GM21360 (cell line): Measurements from ENCODE around the gene TEAD1.

Experiments
- ATAC-seq: cut with Tn5 transposase; IDR thresholded peaks from one replicate; pipeline ENCODE4 v1.9.1; 2021; ENCODE audit warnings: mild to moderate bottlenecking, moderate library complexity; ENCODE audit not compliant: unreplicated experiment

TEAD1 gene

DNA sequence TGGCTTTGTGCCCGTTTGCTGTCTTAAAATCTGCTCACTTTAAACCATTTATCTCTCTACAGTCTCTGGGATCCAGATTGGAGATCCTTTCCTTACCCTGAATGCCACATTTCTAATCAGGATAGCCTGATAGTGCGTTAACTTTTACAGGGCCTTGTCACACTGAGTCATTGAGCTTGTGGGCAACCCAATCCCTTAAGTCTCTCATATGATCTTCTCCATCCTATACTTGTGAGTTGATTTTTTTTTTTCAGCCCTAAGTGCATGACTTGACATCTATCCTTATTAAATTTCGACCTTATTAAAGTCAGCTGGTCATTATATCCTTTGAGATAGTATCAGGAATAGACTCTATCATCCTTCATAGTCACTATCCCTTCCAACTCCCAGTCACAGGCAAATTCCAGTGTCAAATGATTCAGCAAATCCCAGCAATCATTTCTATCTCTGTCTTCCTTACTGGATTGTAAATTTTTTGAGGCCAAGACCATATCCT is 57.7 kb downstream of the TEAD1 start:
- ATAC-seq = no peak

DNA sequence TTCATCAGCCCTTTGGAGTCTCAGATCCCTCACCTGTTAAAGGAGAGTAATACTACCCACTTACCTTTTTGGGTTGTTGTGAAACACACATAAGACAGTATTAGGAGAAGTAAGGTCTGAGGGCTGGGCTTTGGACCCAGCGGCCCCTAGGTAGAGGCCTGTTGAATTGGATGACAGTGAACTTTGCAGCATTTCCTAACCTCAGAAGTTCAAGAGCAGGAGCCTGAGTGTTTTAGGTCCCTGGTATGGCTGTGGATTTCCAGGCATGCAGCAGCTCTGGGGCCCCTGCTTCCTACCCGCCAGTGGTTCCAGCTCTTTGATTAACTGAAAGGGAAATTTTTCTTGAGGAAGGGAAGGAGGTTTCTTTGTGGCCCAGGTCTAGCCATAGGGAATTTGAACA is 58.9 kb downstream of the TEAD1 start:
- ATAC-seq = no peak

DNA sequence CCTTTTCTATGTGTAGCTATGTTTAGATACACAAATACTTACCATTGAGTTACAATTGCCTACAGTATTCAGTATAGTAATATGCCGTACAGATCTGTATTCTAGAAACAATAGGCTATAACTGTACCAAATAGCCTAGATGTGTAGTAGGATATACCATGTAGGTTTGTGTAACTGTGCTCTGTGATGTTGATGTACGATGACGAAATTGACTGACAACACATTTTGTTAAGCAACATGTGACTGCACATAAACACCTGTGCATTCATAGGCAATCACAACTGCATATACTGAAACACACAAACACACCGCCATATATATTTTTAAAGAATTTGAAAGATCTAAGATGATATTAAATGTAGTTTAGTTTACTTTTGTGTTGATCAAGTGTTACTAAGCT is 60.4 kb downstream of the TEAD1 start:
- ATAC-seq = no peak

DNA sequence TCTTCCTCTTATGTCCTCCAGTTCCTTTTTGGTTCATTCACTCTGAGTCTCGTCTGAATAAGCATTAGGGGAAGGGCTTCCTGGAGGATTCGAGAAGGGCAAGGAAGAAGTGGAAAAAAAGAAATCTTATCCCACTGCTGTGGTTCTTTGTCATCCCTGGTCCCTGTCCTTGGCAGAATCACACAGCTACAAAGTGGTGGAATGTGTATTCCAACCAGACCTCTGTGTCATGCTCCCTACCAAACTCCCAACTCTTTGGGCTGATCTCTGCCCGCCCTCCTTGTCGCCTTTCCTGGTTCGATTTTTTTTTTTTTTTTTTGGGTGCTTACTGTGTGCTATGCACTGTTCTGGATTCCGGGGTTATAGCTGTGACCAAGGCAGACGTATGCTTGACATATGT is 61.0 kb downstream of the TEAD1 start:
- no peak for ATAC-seq

DNA sequence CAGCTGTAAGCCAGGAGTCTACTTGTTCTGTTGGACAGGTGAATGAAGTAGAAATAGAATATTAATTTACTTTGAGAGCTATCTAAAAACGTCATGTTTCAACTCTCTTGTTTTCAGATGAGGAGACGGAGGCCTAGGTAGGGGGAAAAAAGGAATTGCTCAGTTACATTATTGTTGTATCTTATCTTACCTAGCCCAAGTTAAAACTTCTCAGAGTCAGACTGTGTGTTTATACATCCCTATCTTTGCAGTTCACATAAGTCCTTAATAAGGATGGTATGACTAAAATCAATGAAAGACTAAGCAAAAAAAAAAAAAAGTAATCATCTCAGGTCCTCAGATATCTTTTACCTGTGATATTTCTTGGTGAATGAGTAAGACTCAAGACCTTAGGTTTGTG is 62.8 kb downstream of the TEAD1 start:
- no peak for ATAC-seq

DNA sequence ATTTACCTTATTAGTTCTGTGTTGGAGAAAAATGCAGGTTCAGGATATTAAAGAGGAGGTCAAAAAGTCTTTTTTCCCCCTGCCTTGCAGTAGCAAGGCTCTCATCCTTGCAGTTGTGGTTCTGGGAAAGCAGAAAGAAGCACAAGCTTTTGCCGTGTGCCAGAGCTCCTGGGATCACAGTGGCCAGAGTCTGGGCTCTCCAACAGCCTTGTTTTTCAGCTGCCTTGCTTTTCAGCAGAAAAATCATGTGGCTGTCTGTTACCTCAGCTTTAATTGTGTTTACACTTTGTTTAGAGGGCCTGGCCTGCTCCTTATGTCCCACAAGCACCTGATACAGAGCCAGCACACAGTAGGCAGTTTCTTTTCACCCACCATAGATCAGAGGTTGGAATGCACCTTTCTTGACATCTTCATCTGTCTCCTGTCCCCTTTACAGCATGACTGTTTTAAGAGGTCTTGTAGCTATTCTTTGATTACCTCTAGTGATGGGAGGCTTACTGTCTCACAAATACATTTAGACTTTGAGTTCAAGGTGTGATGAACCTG is 67.5 kb downstream of the TEAD1 start:
- ATAC-seq = no peak

DNA sequence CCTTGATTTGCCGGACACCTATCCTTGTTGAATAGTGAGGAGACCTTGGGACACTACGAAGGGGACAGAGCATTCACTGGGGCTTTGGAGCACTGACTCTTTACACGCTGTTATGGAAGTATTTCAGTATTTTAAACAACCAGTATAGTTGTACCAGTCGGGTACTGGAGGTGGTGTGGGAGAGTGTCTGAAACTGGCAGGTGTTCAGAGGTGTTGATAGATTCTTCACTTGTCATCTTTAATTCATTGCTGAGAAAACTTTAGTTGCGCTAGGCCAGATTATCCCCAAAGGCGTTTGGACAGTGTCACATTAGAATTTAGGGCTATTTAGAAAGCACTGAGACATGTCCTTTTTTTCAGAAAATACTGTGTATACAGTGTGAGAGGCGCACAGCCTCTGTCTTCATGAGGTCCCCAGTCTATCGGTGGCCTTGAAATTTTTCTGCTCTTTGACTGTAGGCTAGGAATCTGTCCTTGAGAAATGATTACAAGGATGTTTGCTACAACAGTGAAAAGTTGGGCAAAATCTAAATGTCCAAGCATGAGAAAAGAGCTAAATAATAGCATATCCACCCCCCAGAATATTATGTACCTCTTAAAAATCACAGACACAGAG is 69.7 kb downstream of the TEAD1 start:
- ATAC-seq = no peak

DNA sequence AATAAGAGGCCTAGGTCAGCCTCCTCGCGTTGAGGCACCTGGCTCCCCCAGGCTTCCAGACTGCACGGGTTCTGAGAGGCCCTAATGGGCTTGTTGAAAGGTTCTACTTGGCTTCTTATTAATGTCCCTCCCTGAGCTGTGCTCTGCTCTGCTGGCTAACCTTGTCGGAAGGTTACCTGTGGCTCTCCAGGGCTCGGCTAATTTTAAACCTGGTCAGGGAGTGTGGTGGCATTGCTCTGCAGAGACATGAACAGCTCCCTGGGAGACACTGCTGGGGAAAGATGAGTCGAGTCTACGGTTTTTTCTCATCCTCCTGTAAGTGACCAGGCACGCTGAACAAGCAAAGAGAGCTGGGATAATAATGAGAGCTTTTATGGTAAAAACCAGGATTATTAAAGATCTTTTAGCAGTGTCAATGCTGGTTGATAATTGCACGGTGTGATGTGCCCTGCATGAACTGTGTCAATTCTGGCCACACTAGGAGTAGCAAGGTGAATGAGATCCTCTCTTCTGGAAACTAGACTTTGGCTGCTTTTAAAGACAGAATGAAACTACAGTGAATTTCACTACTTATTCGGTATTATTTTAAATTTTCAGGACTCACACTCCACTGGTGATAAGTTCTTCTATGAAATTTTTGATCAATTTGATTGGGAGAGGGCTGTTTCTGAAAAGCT is 70.7 kb downstream of the TEAD1 start:
- ATAC-seq = no peak

DNA sequence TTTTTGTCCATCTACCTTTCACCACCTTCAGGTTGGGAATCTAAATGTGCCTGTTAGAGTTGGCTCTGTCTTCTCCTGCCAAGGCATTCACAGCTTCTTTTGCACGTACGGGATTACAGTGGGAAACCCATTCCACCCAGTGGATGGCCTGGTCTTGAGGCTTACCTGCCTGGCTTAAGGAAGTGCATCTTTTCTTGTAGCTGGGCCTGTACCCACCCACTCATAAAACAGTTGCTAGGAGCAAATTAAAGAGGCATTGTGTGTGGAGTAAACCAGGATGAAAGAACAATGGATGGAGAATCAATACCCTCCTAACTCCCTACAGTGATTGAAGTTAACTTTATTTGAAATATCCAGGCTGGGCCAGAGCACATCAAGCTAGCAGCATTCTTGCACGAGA is 71.6 kb downstream of the TEAD1 start:
- no peak for ATAC-seq

DNA sequence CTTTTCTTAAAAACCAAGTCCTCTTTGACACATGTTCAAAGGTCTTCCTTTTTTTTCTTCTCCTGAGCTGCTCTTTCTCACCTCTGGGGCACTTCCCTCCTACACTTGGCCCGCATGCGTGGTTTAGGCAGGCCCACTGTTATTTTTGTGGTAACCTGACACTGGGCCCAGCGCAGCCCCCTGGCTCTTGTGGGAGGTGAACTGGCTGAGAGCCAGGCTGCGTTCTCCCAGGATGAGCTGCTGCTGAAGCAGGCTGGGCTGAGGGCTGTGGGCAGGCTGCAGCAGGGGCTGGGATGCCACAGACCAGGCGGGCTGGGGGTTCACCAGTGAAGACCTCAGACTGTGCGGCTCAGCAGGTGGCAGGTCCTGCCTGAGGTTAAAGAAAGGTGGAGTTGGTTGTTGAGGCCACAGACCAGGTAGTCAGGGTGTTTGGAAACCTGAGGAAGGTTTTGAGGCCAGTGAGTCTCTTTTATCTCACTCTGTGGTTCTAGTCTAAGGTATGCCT is 72.4 kb downstream of the TEAD1 start:
- no peak for ATAC-seq

DNA sequence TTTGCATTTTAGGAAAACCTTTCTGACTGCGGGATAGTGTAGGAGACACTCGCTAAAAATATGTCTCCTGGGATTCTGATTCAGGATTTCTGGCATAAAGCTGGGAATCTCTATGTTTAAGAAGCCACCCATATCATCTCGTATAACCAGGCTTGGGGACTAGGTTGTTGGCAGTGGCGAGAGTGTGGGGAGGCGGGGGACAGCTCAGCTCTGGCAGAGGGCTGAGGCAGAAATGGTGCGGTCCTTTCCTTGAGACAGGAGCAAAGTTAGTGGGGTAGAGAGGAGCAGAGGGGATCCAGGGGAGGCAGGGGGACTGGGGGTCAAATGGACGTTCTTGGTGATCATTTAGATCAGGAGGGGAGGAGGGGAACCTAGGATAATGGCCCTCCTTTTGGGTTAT is 74.3 kb downstream of the TEAD1 start:
- ATAC-seq = no peak

DNA sequence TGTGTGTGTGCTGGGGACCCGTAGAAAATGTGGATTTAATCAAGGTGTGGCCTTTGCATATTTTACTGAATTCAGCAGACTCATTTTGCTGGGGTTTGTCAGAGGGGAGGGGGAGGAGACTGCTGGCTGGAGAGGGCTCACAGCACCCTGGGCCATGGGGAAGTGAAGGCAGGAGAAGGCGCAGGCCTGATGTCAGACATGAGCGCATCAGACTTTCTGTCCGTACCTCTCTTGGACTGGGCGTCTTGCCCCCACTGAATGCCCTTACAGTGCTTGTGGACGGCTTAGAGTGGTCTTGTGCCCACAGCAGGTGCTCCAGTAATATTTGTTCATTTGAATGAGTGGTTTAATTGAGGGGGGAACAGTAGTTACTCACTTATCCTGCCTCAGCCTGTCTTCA is 75.2 kb downstream of the TEAD1 start:
- no peak for ATAC-seq

DNA sequence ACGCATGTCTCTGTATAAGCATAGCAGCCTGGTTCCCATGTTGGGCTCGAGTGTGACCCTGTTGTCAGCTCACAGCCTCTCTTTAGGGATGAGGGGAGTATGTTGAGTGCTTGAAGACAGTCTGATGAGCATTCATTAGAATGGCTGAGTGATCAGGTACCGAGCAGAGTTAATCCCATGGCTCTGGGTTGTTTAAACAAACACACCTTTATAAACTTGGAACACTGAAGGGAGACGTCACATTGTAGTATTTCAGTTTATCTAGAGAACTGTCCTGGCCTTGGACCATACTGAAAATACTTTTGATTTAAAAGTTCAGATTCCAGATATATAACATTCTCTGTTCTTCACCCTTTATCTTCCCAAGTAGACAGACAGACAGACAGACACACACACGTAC is 76.0 kb downstream of the TEAD1 start:
- ATAC-seq = no peak

DNA sequence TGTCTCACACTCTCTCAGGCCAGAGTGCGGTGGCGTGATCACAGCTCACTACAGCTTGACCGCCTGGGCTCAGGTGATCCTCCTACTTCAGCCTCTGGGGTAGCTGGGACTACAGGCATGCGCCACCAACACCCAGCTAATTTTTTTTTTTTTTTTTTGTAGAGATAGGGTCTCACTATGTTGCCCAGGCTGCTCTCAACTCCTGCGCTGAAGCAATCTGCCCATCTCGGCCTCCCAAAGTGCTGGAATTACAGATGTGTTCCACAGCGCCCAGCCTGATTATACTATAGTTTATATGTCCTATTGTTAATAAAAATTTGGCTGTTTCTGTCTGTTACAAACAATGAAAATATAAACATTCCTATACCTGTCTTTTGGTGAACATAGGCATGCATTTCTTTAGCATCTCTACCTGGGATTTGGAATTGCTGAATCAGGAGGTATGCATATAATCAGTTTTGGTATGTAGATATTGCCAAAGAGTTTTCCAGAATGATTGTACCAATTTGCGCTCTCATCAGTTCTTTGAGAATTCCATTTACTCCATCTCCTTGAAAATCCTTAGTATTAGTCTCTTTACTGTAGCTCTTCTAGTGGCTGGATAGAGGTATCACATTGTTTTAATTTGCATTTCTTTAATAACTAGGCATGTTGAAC is 78.8 kb downstream of the TEAD1 start:
- ATAC-seq = no peak

DNA sequence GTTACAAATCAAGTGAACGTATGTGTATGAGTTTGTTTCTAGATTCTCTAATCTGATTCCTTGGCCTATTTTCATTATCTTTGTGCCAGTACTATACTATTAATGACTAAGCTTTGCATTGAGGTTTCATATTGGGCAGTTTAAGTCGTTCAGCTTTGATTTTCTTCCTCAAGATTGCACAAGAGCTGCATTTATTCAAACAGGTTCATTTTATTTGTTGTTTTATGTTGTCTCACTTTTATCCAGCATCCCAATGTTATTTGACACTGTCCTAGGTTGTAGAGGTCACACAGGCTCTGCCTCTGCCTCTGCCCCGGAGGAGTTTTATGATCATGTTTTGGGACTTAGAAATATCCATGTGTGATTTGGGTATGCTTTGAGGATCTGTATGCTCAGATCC is 79.8 kb downstream of the TEAD1 start:
- no peak for ATAC-seq

DNA sequence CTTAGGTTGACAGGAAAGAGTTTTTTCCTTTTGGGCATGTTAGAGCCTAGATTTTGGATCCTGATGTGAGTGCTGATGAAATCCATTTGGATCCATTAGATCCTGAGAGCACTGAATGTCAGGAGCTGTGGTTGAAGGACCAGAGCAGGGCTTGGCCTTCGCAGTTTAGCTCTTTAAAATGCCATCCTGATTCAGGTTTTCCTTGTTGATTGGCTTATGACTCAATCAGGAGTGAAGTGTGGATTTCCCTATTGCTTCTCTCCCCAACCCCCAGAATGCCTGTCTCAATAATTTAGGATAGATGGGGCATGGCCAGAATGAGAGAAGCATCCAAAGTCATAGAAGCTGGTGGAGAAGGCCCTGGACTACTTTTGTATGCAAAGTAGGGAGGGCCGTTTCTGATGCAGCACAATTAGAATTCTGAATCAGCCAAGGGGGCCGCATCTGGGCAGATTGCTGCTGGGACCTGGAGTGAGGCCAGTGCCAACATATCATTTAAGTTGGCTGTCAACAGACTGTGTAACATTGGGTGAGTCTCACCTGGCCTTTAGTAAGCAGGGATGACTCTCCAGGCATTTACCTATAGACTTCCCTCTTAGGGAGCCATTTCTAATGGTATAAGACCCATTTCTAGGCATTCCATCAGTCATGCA is 80.5 kb downstream of the TEAD1 start:
- ATAC-seq = no peak

DNA sequence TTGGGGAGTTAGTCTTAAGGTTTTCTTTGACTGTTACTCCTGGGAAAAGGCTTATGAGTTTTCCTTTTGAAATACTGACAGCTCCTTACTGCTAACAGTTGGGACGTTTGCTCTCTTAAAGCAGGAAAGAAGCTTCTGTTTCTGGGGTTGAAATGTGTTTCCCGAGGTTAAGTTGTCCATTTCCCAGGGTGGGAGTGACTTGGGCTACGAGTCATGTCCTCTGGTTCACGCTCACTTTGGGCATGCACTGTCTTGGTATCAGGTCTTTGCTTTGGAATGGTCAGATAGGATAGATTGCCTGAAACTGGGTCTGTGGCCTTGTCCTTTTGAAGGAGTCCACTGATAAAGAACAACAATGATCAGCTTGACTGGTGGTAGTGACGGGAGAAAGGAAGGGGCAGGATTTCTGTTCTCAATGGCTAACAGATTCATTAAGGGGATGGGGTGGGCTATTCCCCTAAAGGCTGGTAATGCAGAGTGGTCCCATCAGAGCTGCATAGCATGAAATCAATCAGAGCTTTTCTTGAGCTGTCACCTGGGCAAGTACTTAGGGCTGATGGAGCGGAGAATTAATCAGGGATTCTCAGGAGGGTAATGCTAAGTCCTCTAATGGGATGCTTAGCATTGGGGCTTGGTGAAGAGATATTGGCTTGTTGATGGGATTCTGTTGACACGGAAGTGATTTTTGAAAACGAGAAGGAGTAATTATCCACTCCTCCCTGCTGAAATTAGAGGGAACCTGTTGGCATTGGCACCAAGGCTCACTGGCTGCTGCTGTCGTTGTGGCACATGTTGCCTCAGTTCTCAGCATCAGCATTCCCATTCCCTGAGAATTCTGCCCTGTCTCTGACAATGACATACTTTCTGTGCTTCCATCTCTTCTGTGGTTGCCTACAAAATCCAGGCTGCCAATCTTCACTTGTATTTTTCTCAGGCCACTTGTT is 81.6 kb downstream of the TEAD1 start:
- ATAC-seq = no peak

DNA sequence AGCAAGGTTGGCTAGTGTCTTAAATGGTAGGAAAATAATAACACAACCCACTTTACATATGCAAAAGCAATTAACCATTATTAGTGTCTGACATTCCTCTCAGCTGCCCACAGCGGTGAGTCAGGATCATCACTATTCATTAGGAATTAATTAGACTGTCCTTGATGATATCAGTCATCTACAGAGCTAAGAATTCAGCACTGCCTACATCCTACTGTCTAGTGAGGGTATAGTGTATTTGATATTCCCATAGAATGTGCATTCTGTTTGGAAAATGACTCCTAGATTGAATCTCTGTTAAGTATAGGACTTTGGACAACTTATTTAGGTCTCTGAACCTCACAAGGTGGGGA is 82.2 kb downstream of the TEAD1 start:
- no peak for ATAC-seq

DNA sequence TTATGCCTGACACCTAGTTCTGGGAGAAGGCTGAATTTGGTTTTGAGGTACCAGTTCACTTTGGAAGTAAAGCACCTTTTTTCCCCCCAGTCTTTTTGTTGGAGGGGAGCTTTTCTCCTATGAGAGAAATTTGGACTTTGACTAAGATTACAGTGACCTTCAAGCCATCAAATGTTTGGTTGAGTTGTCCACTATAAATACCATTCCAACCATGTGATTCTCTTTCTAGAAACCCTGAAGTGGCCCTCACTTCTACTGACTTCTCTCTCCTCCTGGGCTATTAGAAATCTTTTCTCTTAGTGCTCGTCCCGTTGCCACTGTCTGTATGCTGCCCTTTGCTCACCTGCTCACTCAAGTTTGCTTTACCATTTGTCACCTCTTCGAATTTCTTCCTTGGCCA is 82.6 kb downstream of the TEAD1 start:
- no peak for ATAC-seq

DNA sequence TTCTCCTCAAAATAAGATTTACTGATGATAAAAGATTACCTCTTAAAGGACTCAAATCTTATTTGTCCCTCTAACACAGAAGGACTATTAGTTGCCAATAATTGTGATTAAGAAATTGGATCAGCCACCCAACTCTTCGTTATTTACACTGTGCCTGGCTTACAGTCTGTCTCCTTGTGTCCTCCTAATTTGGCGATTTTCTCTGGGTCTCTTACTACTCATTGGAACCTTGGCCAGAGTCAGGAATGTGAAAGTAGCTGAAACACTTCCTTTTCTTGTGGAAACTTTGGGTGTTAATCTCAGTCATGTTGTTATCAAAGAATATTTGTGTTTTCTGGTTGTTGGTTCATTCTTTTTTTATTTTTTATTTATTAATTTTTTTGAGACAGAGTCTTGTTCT is 83.2 kb downstream of the TEAD1 start:
- no peak for ATAC-seq
